Astrocyte (in vitro differentiated cells and primary cell): ENCODE data around the gene PDZRN4. TPM values are rescaled to one million over a fixed set of nuclear protein-coding genes. Genes with fewer than 3 reads are reported as not detected.

Experiments used
- DNase-seq: peaks from one replicate; pipeline ENCODE4 v3.0.0-alpha.2; 2010; ENCODE audit warnings: low read depth
- FAIRE-seq: peaks from 2 replicates; lab custom pipeline; 2011; peaks lifted over from hg19 to GRCh38; lab: Jason Lieb, UNC
- H2AFZ ChIP-seq: 2 replicates; pipeline ENCODE4 v1.6.0; 2012; ENCODE audit warnings: low read depth, low read length, inconsistent platforms
- H3K27ac ChIP-seq: 2 replicates; pipeline ENCODE4 v1.5.1; 2011; ENCODE audit warnings: low read depth, low read length, inconsistent platforms
- H3K27me3 ChIP-seq: 2 replicates; pipeline ENCODE4 v1.6.0; 2011; ENCODE audit warnings: low read length, inconsistent platforms; ENCODE audit not compliant: insufficient read depth
- H3K36me3 ChIP-seq: 2 replicates; pipeline ENCODE4 v1.5.1; 2011; ENCODE audit warnings: low read length, inconsistent platforms; ENCODE audit not compliant: insufficient read depth
- H3K4me1 ChIP-seq: 2 replicates; pipeline ENCODE4 v1.5.1; 2011; ENCODE audit warnings: low read length, inconsistent platforms; ENCODE audit not compliant: insufficient read depth
- H3K4me2 ChIP-seq: 2 replicates; pipeline ENCODE4 v1.6.0; 2012; ENCODE audit warnings: low read length, inconsistent platforms
- H3K4me3 ChIP-seq: 2 replicates; pipeline ENCODE4 v1.5.1; 2011; ENCODE audit warnings: low read depth, mild to moderate bottlenecking, low read length, inconsistent platforms; ENCODE audit not compliant: insufficient read depth
- H3K79me2 ChIP-seq: 2 replicates; pipeline ENCODE4 v1.6.0; 2012; ENCODE audit warnings: mild to moderate bottlenecking, low read length, inconsistent platforms; ENCODE audit not compliant: insufficient read depth
- H3K9ac ChIP-seq: 2 replicates; pipeline ENCODE4 v1.6.0; 2012; ENCODE audit warnings: mild to moderate bottlenecking, low read length, inconsistent platforms
- H3K9me3 ChIP-seq: 2 replicates; pipeline ENCODE4 v1.5.1; 2012; ENCODE audit warnings: low read depth, mild to moderate bottlenecking, low read length, inconsistent platforms; ENCODE audit not compliant: insufficient read depth
- H4K20me1 ChIP-seq: 2 replicates; pipeline ENCODE4 v1.6.0; 2012; ENCODE audit warnings: low read length, inconsistent platforms; ENCODE audit not compliant: insufficient read depth
- H3K27ac Mint-ChIP-seq: one replicate; pipeline ENCODE4 v1.8.0; 2021; ENCODE audit warnings: mild to moderate bottlenecking, mixed read lengths; ENCODE audit not compliant: unreplicated experiment
- H3K27me3 Mint-ChIP-seq: one replicate; pipeline ENCODE4 v1.8.0; 2021; ENCODE audit warnings: low read depth, mixed read lengths; ENCODE audit not compliant: unreplicated experiment
- H3K36me3 Mint-ChIP-seq: one replicate; pipeline ENCODE4 v1.8.0; 2021; ENCODE audit warnings: low read depth, mixed read lengths; ENCODE audit not compliant: unreplicated experiment
- H3K4me1 Mint-ChIP-seq: one replicate; pipeline ENCODE4 v1.8.0; 2021; ENCODE audit warnings: low read depth, mixed read lengths; ENCODE audit not compliant: unreplicated experiment
- H3K4me3 Mint-ChIP-seq: one replicate; pipeline ENCODE4 v1.8.0; 2021; ENCODE audit warnings: mild to moderate bottlenecking, moderate library complexity, mixed read lengths; ENCODE audit not compliant: unreplicated experiment
- H3K9me3 Mint-ChIP-seq: one replicate; pipeline ENCODE4 v1.8.0; 2021; ENCODE audit warnings: mild to moderate bottlenecking, mixed read lengths; ENCODE audit not compliant: unreplicated experiment
- EZH2 ChIP-seq: IDR thresholded peaks from 2 replicates; pipeline ENCODE4 v1.6.1; 2012; ENCODE audit warnings: mild to moderate bottlenecking, low read length, inconsistent platforms; ENCODE audit not compliant: insufficient read depth
- total RNA-seq: library from RNA; stranded (reverse); gene quantifications from 2 replicates; pipeline ENCODE4 v1.2.1, GENCODE V29; 2021
- TF ChIP-seq, protein P1 (sequence below): IDR thresholded peaks from 2 replicates; pipeline ENCODE4 v1.5.1; 2011; ENCODE audit warnings: low read depth, mild to moderate bottlenecking, inconsistent platforms, low read length, moderate library complexity; ENCODE audit not compliant: insufficient read depth

PDZRN4 gene
- total RNA-seq, 1 donor from 2014 or later: not detected

DNA sequence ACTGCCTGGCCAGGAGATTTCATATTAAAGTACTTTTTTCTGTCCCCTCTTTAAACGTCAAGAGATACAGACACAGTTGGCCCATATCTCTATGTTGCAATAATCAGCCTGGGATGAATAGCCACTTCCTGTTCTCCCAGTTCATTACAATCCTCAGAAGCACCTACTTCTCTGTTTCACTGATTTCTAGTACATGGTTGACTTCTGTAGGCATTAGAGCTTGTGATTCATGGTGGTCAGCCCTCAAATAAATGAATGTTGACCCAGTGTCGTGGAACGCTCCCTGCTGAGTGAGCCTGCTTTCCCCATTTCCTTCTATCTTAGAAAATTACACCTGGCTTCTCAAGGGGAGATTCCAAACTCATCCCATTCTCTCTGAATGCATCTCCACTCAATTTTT is 416.7 kb downstream of the PDZRN4 start:
- H3K27me3 Mint-ChIP-seq: no peaks in the 10 kb centered on the region
- H3K4me3 ChIP-seq: no peak overlapping the region
- H3K4me1 Mint-ChIP-seq: no peaks in the 10 kb centered on the region
- no peaks in the 10 kb centered on the region for H4K20me1 ChIP-seq
- FAIRE-seq (no peak), DNase-seq (peak; percentile 49)
- no peaks in the 10 kb centered on the region for H3K4me1 ChIP-seq
- H3K36me3 ChIP-seq: no peaks in the 10 kb centered on the region
- H3K9me3 Mint-ChIP-seq: peaks cover 3% of the 10 kb centered on the region
- no peak overlapping the region for H3K4me3 Mint-ChIP-seq
- no peaks in the 10 kb centered on the region for H3K27me3 ChIP-seq
- no peak overlapping the region for H2AFZ ChIP-seq
- H3K36me3 Mint-ChIP-seq: no peaks in the 10 kb centered on the region
- no peak overlapping the region for H3K4me2 ChIP-seq
- H3K27ac ChIP-seq: no peak overlapping the region
- H3K27ac Mint-ChIP-seq: no peak overlapping the region
- no peaks in the 10 kb centered on the region for H3K79me2 ChIP-seq
- no peak for TF ChIP-seq EZH2
- TF ChIP-seq, protein P1, sequence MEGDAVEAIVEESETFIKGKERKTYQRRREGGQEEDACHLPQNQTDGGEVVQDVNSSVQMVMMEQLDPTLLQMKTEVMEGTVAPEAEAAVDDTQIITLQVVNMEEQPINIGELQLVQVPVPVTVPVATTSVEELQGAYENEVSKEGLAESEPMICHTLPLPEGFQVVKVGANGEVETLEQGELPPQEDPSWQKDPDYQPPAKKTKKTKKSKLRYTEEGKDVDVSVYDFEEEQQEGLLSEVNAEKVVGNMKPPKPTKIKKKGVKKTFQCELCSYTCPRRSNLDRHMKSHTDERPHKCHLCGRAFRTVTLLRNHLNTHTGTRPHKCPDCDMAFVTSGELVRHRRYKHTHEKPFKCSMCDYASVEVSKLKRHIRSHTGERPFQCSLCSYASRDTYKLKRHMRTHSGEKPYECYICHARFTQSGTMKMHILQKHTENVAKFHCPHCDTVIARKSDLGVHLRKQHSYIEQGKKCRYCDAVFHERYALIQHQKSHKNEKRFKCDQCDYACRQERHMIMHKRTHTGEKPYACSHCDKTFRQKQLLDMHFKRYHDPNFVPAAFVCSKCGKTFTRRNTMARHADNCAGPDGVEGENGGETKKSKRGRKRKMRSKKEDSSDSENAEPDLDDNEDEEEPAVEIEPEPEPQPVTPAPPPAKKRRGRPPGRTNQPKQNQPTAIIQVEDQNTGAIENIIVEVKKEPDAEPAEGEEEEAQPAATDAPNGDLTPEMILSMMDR: no peak
- H3K9ac ChIP-seq: no peak overlapping the region
- H3K9me3 ChIP-seq: no peaks in the 10 kb centered on the region

DNA sequence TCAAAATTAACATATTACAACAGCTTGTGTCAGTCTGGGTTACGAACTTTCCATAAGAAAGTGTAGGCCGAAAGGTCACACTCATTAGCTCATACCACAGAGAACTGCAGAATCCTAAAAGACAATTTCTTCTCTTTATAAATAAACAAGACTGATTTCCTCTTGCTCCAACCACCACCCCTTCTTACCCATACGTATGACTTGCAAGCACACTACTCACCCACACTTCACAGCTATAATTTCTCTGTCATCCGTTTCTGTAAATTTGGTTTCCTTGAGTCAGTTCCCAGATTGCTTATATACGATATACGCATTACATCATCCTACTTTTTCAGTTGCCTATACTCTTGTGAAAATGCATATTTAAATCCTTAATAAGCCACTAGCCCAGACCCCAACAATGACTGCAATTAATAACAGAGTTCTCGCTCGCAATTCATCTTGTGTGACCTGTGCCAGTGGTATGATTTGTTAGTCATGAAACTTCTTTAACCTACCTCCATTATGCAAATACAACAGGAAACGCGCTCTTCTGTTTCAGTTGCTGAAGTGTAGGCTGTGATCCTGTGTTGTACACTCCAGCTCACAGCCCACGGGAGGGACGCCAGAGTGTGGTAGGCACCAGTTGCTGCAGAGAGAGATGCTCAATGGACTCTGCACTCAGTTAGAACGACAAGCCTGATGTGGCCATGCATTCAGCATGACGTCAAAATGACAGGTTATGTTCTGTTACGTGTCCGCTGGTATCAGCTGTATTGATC is 417.6 kb downstream of the PDZRN4 start:
- H3K27ac ChIP-seq: no peak overlapping the region

More for the DNA sequence above, 417.6 kb downstream of the PDZRN4 start:
- H2AFZ ChIP-seq: no peak overlapping the region
- H3K4me3 ChIP-seq: no peak overlapping the region
- H3K4me1 ChIP-seq: no peaks in the 10 kb centered on the region
- H3K36me3 Mint-ChIP-seq: no peaks in the 10 kb centered on the region
- no peak overlapping the region for H3K27ac Mint-ChIP-seq
- no peak overlapping the region for H3K4me3 Mint-ChIP-seq
- no peaks in the 10 kb centered on the region for H3K27me3 Mint-ChIP-seq
- H4K20me1 ChIP-seq: no peaks in the 10 kb centered on the region
- H3K4me2 ChIP-seq: no peak overlapping the region
- H3K9me3 Mint-ChIP-seq: peaks cover 3% of the 10 kb centered on the region
- TF ChIP-seq, protein P1: no peak
- no peak for TF ChIP-seq EZH2
- no peak overlapping the region for H3K9ac ChIP-seq
- no peaks in the 10 kb centered on the region for H3K27me3 ChIP-seq
- H3K79me2 ChIP-seq: no peaks in the 10 kb centered on the region
- no peaks in the 10 kb centered on the region for H3K36me3 ChIP-seq
- FAIRE-seq: no peak
- peak; percentile 71 for DNase-seq
- no peaks in the 10 kb centered on the region for H3K4me1 Mint-ChIP-seq
- no peaks in the 10 kb centered on the region for H3K9me3 ChIP-seq
